ENCODE results near the gene BPTF. TPM values are rescaled to one million over a fixed set of nuclear protein-coding genes. Genes with fewer than 3 reads are reported as not detected.
A peak's percentile ranks its signal among the peaks of the same experiment; 100 is the strongest.
"Not testable (repeated sequence)": the region's sequence is repeated elsewhere in the genome, so short reads cannot be mapped to it uniquely, and the experiment has no call there.

The BPTF gene
- polyA plus RNA-seq, 3 donors: 105 to 120 (median 109) TPM

DNA sequence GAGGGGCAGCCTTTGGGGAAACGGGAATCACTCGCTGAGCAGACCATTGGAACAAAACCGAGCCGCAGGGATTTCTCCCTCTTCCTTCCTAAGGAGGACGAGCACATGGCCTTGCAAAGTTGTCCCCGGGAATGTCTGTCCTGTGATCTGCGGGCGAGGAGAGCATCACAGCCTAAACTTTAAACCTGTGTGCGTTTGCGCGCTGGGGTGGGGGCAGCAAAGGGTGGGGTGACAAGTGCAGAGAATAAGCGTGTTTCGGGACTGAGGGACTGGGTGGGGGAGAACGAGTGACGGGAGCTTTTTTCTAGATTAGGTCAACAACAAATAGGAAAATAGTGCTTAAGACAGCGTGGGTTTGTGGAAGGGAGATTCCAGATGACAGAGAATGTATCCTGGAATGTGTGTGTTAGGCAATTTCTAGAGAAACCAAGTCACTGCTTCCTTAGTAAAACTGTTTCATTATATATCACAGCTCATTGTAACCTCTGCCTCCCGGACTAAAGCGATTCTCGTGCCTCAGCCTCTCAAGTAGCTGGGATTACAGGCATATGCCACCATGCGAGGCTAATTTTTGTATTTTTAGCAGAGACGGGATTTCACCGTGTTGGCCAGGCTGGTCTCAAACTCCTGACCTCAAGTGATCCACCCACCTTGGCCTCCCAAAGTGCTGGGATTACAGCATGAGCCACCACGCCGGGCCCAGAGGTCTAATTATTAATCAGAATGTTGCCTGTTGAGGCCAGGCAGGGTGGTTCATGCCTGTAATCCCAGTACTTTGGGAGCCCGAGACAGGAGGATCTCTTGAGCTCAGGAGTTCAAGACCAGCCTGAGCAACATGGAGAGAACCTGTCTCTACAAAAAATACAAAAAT is 171.2 kb downstream of the BPTF start, which contains the start of gene C17orf58:
TSS of gene C17orf58 (minus strand) at position 169 of the 871 bp plus-strand sequence. CDS start 271 bp downstream, outside the sequence.
- DNase-seq (ENCODE audit: low read depth in 3 of 3, low spot score in 2 of 3): not testable (repeated sequence)

DNA sequence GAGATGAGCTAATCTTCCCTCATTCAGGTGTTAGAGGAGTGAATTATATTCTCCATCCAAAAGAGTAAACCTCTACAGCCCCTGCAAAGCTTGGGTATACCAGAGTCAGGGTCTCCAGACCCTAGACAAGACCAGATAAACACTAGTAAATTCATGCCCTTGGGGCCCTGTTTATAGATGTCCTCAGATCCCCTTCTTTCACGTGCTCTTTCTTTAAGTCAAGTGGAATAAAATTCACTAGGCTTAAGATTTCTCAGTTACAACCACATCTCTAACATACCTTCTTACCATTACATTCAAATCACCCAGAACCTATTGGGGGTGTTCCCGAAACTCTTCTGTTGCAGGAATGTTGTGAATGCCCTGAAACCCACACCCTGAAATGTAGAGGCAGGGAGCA is 173.2 kb downstream of the BPTF start:
- DNase-seq (ENCODE audit: low read depth in 3 of 3, low spot score in 2 of 3): no peak

DNA sequence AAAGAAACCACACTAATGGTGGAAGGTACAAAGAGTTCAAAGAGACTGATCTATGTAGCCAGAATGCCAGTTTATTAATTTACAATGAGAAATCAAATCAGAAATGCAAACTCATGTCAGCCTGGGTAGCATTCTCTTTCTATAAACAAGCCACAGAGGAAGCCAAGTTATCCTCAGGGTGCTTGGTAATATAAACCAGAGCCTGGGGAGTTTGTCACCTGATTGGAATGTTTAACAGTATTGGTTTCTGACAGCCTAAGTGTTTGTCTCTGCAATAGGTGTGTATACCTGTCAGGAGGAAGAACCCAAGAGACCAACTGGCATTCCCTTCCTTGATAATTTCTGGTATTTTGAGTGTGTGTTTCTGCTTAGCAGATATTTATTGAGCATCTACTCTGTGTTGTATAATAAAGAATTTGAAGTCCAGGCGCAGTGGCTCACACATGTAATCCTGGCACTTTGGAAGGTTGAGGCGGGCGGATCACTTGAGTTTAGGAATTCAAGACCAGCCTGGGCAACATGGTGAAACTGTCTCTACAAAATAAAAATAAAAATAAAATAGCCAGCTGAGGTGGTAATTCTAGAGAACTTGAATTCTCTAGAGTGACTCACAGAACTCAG is 174.1 kb downstream of the BPTF start:
- no peak for DNase-seq (ENCODE audit: low read depth in 3 of 3, low spot score in 2 of 3)

DNA sequence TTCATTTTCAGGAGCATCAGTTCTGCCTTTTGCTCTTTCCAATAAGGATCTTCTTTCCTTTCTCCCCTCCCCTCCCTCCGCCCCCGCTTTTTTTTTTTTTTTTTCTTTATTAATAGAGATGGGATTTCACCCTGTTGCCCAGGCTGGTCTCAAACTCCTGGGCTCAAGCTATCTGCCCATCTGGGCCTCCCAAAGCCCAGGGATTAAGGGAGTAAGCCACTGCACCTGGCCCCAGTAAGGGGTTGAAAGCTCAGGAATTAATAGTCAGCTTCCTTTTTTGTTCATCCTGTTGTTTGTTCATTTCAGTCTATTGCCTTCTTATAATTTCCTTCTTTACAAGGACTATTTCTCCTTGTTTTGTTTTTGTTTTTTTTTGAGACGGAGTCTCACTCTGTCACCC is 178.9 kb downstream of the BPTF start:
- DNase-seq (ENCODE audit: low read depth in 3 of 3, low spot score in 2 of 3): no peak

DNA sequence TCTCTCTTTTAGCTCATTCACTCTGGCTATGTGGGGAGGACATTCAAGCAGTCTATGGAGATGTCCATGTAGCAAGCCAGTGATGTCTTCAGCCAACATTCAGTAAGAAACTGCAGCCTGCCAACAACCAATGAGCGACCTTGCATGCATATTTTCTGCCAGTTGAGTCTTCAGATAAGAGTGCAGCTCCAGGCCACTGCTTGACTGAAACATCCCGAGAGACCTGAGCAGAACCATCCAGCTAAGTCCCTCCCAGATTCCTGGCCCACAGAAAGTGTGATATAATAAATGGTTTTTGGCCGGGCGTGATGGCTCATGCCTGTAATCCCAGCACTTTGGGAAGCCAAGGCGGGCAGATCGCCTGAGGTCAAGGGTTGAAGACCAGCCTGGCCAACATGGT is 181.5 kb downstream of the BPTF start:
- no peak for DNase-seq (ENCODE audit: low read depth in 3 of 3, low spot score in 2 of 3)

DNA sequence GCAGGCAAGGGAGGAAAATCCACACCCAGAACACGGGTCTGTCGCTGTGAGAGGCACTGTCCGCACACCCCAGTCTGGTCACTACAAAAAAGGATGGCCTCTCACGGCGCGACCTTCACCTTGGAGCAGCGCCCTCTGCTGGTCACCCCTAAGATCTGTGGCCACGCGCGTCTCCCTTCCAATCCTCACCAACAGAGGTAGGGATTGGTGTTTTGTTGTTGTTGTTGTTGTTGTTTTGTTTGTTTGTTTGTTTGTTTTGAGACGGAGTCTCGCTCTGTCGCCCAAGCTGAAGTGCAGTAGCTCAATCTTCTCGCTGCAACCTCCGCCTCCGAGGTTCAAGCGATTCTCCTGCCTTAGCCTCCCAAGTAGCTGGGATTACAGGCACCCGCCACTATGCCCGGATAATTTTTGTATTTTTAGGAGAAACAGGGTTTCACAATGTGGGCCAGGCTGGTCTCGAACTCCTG is 185.9 kb downstream of the BPTF start:
- no peak for DNase-seq (ENCODE audit: low read depth in 3 of 3, low spot score in 2 of 3)

DNA sequence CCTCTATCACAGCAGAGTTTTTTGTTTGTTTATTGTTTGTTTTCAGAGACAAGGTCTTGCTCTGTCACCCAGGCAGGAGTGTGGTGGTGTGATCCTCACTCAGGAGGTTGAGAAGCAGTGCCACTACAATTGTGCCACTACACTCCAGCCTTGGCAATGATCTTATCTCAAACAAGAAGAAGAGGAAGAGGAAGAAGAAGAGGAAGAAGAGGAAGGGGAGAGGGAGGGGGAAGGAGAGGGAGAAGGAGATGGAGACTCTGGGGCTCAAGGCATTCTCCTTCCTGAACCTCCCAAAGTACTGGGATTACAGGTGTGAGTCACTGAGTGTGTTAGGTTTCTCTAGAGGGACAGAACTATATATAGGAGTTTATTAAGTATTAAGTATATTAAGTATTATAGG is 188.1 kb downstream of the BPTF start:
- DNase-seq (ENCODE audit: low read depth in 3 of 3, low spot score in 2 of 3): no peak

DNA sequence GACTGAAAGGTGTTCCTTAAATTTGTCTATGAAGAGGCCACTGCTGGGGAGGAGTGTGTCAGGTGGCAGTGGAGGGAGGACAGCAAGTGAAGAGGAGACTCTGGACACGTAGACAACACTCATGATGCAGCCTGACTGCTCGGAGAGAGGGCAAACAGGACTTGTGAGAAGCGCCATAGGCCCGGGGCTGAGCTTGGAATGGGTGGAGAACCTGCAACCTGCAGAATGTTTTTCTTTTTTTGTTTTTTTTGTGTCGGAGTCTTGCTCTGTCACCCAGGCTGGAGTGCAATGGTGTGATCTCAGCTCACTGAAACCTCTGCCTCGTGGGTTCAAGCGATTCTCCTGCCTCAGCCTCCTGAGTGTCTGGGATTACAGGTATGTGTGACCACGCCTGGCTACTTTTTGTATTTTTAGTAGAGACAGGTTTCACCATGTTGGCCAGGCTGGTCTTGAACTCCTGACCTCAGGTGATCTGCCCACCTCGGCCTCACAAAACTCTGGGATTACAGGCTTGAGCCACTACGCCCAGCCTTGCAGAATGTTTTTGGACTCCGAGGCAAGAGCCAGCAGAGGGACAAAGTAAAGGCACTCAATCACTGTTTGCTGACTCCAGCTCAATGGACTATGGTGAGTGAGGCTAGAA is 189.9 kb downstream of the BPTF start:
- no peak for DNase-seq (ENCODE audit: low read depth in 3 of 3, low spot score in 2 of 3)

DNA sequence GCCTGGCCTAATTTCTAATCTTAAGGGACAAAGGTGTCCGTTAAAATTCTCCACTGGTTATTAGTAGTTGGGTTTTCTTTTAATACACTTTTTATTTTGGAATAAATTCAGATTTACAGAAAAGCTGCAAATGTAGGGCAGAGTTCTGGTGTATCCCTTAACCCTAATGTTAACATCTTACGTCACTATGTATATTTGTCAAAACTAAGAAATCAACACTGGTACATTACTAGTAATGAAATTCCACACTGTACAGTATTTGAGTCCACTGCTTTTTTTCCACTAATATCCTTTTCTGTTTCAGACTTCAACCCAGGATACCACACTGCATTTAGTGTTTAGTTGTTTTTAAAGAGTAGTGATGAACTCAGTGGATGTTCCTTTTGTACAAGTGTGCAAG is 191.5 kb downstream of the BPTF start:
- no peak for DNase-seq (ENCODE audit: low read depth in 3 of 3, low spot score in 2 of 3)

DNA sequence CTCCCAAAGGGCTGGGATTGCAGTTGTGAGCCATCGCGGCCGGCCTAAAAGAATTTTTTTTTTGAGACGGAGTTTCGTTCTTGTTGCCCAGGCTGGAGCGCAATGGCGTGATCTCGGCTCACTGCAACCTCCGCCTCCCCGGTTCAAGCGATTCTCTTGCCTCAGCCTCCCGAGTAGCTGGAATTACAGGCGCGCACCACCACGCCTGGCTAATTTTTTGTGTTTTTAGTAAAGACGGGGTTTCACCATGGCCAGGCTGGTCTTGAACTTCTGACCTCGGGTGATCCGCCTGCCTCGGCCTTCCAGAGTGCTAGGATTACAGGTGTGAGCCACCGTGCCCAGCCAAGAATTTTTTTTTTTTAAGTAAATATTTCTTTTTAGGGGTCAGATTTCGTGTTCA is 193.2 kb downstream of the BPTF start:
- not testable (repeated sequence) for DNase-seq (ENCODE audit: low read depth in 3 of 3, low spot score in 2 of 3)

DNA sequence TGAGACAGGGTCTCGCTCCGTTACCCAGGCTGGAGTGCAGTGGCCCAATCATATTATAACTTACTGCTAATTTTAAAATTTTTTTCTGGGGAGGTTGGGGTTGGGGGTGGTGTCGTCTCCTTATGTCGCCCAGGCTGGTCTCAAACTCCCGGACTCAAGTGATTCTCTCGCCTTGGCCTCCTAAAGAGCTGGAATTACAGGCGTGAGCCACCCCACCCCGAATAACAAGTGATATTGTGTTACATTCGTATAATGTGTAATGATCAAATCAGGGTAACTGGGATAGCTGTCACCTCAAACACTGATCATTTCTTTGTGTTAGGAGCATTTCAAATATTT is 194.0 kb downstream of the BPTF start:
- no peak for DNase-seq (ENCODE audit: low read depth in 3 of 3, low spot score in 2 of 3)

DNA sequence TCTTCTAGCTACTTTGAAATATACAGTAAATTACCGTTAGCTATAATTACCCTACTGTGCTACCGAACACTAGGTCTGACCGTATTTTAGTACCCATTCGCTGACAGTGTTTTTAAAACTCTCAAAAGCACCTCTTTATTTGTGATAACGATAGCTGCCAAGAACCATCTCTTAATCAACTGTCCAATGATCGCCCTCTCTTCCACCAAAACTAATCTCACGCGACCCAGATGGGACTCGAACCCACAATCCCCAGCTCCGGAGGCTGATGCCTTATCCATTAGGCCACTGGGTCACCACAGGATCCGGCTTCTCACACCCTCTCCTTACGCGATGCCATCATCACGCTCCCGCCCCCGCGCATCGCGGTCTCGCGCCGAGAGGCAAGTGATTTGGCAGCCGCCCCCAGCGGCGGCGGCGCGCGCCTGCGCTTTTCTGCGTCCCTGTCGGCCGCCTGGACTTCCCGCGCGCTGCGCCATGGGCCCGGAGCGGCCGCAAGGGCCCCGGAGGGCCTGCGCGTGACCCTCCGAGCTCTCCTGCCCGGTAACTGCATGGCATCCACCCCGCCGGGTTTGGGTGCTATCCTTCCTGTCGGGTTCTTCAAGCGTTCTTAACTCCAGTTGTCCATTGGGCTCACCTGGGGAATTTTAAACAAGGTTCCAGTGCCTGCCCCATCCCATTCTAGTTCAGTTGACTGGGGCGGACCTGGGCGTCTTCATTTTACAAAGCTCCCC is 194.5 kb downstream of the BPTF start:
- DNase-seq (ENCODE audit: low read depth in 3 of 3, low spot score in 2 of 3): peak; percentile 90 to 95 (median 91)

DNA sequence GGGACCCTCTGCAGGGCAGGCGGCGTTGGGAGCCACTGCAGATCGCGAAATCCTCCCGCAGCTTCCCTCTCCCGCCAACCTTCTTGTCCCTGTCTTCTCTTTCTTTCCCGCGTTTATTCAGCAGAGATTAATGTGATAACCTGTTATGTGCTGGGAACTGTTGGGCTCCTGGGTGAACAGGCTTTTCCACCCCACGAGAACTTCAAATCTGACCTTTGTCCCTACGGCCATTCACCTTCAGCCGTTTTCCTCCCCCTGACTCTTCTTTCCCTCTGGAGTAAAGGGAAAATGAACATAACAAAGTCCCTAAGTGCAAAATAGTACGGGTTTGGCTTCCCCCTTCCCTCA is 195.1 kb downstream of the BPTF start:
- DNase-seq (ENCODE audit: low read depth in 3 of 3, low spot score in 2 of 3): no peak

DNA sequence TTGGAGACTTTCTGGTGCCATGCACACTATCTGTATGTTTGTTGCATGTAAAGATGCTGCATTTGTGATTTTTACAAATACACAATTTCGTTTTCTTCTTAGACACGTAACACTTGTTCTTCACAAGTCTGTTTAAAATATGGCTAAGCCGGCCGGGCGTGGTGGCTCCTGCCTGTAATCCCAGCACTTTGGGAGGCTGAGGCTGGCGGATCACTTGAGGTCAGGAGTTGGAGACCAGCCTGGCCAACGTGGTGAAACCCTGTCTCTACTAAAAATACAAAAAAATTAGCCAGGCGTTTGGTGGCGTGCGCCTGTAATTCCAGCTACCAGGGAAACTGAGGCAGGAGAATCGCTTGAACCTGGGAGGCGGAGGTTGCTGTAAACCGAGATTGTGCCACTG is 195.5 kb downstream of the BPTF start:
- not testable (repeated sequence) for DNase-seq (ENCODE audit: low read depth in 3 of 3, low spot score in 2 of 3)

DNA sequence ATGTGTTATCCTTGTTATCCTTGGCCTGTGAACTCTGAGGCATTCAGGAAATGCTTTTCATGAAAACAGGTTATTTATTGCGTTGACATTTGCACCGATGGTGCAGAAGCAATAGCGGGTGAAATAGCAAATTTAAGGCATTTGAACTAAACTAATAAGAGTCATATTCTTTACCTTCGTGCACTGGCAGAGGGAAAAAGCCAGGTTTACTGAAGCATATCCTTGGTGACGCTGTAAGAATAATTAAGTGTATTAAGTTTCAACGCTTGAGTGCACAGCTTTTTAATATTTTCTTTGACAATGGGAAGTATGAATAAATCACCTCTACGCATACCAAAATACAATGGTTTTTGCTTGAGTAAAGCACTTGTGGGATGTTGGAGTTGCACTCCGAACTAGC is 196.7 kb downstream of the BPTF start:
- no peak for DNase-seq (ENCODE audit: low read depth in 3 of 3, low spot score in 2 of 3)

DNA sequence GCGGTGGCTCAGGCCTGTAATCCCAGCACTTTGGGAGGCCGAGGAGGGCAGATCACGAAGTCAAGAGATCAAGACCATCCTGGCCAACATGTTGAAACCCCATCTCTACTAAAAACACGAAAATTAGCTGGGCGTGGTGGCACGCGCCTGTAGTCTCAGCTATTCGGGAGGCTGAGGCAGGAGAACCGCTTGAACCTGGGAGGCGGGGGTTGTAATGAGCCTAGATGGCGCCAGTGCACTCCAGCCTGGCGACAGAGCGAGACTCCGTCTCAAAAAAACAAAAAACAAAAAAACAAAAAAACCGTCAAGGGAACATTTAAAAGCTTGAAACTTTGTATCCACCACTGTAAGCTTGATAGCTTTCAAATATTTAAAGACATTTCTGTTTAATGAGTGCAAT is 197.2 kb downstream of the BPTF start:
- not testable (repeated sequence) for DNase-seq (ENCODE audit: low read depth in 3 of 3, low spot score in 2 of 3)

DNA sequence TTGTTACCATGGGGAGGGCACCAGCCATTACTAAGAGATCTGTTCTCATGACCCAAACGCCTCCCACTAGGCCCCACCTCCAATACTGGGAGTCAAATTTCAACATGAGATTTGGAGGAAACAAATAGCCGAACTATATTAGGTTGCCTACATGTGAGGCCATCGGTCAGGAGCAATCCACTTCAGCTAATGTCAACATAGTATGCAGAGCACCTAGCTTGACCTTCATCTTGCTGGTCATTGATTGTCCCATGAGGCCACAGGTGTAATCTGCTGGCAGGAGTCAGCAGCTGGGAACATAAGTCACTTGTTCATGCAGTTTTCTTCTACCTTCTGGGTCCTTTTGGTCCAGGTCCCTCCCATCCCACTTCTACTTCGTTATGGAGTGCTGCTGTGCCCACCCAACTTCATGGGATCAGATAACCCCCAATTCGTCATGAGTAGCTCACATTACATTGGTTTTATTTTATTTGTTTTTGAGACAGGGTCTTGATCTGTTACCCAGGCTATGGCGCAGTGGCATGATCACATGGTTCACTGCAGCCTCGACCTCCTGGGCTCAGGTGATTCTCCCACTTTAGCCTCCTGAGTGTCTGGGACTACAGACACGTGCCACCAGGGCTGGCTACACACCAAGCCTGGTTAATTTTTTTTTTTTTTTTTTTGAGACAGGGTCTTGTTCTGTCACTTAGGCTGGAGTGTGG is 204.4 kb downstream of the BPTF start:
- no peak for DNase-seq (ENCODE audit: low read depth in 3 of 3, low spot score in 2 of 3)
